Stimulated activated CD8-positive, alpha-beta memory T cell treated with anti-CD3 and anti-CD28 coated beads, Interleukin-4, amount 100 ng/mL, for 1 hour (primary cell): Measurements from ENCODE around the gene SLAMF8.

Experiments
- DNase-seq, 2 donors: peaks; one replicate each; pipeline ENCODE4 v3.0.0-alpha.2; 2020; ENCODE audit warnings: low read depth in 2 of 2, low spot score in 1 of 2

The SLAMF8 gene

GRCh38 chr1:159845751-159846629 lies 19.3 kb downstream of the SLAMF8 start:
- no peak for DNase-seq

DNA sequence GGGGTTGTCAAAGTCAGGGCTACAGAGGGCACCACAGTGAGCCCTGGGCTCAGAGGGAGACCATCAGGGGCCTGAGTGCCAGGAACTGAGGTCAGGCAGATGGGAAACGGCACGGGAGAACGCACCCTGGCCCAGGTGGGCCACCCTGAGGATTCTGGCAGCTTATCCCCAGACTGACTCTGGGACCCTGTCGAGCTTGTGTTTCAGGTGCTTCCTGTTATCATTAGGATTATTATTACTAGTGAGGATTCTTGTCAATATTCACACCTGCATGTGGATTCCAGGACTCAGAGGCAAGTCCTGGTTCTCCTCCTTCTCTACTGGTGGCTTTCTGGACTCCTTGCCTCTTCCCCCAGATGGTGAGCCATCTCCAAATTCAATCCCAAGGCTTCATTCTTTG lies 20.6 kb downstream of the SLAMF8 start:
- DNase-seq = no peak

DNA sequence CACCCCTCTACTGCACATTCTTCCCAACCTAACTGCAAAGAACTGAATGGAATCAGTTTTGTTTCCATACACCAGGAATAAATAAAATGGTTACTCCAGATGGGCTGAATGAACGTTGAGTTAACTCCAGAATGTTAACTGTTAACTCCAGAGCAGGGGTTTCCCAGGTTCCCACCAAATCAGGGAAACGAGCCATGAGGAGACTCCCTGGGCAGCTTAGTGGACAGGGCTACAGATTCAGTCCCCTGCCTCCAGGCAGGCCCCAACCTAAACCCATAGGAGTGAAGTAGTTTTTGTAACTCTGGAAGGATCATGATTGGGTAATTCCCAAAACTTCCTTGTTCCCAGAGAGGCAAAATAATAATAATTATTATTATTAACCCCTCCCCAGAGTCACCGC lies 21.7 kb downstream of the SLAMF8 start:
- DNase-seq = no peak

DNA sequence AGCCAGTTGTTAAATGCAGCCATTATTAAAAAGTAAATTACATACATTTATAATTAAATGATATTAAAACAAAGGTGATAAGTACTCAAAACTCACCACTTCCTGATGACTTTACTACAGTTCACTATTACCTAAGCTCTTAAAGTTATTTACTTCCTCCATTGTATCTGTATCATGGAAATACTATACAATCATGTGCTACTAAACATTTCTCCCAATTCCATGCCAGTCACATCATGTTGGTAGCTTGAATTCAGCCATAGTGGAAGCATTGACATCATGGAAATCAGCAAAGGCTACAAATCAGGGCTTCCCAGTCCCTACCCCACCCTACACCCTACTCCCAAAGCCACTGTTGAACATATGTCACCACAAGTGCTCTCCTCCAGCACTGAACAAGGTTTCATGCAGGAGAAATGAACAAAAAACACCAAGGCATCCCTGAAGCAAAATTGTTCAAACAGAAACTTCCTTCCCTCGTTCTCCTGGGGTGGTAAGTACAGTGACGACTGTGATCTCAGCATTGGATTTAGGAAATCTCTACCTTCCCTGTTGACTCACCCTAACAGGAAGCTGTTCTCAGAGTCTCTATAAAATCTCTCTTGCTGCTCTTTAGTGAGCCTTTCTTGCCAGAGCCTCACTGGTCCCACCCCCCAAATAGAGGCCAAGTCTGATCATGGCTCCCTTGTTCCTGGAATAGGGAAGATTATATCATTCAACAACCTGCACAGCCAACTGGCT lies 23.1 kb downstream of the SLAMF8 start:
- no peak for DNase-seq

DNA sequence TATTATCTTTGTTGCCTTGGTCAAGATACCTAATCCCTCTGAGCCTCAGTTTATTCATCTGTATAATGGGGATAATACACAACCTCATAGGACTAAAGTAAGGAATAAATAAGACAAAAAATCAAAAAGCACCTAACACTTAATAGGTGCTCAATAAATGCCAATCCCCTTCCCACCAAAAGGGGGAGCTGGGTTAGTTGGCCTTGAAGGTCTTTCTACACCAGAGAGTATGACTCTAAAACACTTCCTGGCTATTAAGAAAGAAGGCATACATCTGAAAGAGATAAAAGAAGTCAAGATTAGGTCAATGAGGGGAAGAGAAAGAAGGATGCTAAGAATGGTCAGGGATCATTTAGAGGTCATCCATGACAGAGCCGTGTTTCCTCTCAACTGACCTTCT lies 24.7 kb downstream of the SLAMF8 start:
- DNase-seq = no peak

- no peak for DNase-seq
Observed at GRCh38 chr1:159853417-159854115, 26.9 kb downstream of the SLAMF8 start.

DNA sequence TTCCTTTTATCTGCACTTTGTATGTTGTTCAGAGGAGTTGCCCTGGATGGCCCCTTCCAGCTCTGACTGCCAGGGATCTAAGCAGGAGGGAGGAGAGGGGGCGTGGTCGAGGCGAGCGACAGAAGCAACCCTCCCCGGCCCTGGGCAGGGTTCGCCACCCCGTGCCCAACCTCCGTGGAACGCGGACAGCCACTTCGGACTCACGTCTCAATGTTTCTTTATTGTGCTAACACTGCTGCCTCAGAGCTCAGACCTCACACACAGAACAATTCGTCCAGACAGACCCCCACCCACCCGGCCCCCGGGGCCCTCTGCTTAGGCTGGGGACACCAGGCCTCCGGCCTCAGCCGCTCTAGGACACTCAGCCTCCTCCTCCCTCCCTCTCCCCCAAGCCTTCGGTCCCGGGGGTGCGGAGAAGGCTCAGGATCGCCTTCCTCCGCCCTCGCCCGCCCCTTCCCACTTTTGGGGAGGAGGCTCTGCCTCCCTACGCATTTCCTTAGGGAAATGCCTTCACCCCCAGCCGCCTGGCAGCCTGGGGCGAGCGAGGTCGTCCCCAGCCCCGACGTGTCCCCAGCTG lies 27.5 kb downstream of the SLAMF8 start:
- DNase-seq = no peak

GRCh38 chr1:159854693-159855192 lies 28.1 kb downstream of the SLAMF8 start:
- peak; percentile 35 to 49 for DNase-seq

- no peak for DNase-seq
Observed at GRCh38 chr1:159855709-159856108, 29.0 kb downstream of the SLAMF8 start.

GRCh38 chr1:159856576-159856975 lies 29.9 kb downstream of the SLAMF8 start:
- no peak for DNase-seq

- DNase-seq = no peak
Observed at GRCh38 chr1:159857889-159858288, 31.2 kb downstream of the SLAMF8 start.

- DNase-seq = no peak
Observed at GRCh38 chr1:159859767-159860322, 33.2 kb downstream of the SLAMF8 start.

DNA sequence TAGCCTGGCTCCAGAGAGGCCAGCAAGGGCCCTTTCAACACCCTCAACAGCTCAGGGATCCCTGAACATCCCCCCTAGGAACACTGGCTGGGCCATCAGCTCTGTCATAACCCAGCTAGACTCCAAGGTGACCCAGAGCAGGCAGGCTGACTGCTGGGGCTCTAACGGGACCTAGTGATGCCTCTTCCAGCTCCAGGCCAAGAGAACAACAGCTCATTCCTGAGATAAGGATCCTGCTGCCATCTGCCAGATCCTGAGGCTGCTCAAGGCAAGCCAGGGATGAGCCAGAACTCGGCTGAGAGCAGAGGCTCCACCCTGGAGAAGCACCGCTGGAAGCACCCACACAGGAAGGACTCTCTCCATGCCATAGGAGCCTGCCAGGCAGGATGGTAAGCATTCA lies 33.8 kb downstream of the SLAMF8 start:
- DNase-seq = no peak

DNA sequence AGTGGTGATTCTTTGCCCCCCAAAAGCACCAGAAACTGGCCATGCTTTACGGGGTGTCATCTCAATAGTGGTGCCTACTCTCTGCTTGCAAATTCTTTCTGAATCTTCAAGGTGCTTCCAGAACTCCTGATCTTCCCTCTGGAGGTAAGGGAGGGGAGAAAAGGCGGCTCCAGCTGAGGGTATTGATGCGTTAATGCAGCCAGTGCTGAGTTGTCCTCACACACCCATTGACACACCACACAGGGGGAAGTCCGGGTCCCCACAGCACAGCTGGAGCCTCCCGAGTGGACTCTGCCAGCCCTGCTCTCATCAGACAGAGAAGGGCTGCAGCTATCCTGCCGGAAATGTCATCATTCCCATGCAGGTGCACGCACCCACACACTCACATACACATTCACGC lies 34.5 kb downstream of the SLAMF8 start:
- DNase-seq = no peak

GRCh38 chr1:159862031-159862430 lies 35.4 kb downstream of the SLAMF8 start:
- DNase-seq = no peak

DNA sequence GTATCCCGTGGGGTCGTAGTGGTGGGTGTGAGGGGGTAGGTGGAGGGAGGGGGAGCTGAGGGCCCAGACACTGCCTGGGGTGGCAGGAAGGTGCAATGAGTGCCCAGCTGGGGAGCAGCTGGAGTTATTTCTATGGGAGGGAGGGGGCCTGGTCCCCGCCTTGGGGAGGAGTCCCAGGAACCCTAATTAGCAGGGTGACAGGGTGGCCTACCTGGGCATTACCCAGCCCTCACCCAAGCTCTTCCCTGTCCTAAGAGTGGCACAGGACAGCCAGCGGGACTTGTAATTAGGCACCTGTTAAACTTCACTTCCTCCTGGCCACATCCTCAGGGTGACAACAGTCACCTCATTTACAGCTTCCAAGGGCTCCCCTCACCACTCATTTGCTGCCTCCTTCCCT lies 35.9 kb downstream of the SLAMF8 start, which contains the start of gene VSIG8:
Gene VSIG8 (minus strand): TSS at position 101 of the 400 bp plus-strand sequence. CDS start 136 bp downstream, outside the sequence.
- no peak for DNase-seq

- DNase-seq = no peak
Observed at GRCh38 chr1:159864262-159864661, 37.6 kb downstream of the SLAMF8 start.

DNA sequence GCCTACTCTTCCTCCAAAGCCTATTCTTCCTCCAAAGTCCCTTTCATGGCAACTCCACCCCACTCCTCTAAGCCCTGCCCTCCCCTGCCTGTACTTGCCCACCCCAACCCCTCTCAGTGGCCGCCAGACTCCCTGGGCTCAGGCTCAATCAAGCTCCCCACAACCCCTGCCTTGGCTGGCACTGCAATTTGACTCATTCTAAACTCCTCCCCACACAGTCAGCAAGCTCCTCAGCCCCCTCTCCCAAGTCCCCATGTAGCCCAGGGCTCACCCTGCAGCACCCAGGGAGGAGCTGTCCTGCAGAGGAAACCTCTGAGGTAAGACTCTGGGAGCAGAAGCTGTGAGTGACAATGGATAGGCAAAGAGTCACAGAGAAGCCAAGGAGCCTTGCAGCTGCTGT lies 39.4 kb downstream of the SLAMF8 start:
- no peak for DNase-seq

DNA sequence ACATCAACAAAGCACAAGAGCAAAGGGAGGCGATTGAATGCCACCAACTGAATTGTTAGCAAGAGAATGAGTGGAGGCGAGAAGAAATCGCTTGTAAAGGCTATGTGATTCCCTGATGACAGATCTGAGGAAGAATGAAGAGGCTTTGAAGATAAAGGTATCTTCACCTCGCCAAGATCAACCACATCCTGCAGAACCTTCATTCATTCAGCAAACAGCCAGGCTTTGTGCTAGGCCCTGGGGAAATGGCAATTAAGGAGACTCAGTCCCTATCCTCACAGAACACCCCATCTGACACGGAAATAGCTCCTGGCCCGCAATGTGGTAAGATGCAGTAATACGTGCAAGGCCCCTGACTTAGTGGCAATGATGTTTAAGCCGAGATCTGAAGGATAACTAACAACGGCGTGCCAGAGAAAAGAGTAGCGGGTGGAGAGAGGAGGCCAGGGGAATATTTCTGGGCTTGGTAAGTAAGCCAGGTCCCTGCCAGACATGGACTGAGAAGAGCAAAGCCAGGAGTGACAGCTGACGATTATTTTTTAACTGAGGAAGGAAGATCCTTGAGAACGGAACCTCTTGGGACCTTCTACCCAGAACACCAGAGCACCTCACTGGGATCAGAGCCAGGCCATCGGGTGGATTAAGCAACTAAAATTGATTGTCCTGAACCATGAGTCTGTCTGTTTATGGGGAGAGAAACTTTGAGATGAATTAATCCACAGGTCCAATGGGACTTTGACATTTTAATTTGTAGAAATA lies 40.4 kb downstream of the SLAMF8 start:
- DNase-seq = no peak

GRCh38 chr1:159867664-159868026 lies 41.0 kb downstream of the SLAMF8 start:
- DNase-seq = no peak
